ENCODE results near the gene MTHFD1L. TPM values are rescaled to one million over a fixed set of nuclear protein-coding genes. Genes with fewer than 3 reads are reported as not detected.

Gene MTHFD1L
- total and polyA plus RNA-seq, 2 donors (not counting 3 experiments of a cell fraction or from before 2014, with no cell fraction given), result 40.2 to 120 TPM

DNA sequence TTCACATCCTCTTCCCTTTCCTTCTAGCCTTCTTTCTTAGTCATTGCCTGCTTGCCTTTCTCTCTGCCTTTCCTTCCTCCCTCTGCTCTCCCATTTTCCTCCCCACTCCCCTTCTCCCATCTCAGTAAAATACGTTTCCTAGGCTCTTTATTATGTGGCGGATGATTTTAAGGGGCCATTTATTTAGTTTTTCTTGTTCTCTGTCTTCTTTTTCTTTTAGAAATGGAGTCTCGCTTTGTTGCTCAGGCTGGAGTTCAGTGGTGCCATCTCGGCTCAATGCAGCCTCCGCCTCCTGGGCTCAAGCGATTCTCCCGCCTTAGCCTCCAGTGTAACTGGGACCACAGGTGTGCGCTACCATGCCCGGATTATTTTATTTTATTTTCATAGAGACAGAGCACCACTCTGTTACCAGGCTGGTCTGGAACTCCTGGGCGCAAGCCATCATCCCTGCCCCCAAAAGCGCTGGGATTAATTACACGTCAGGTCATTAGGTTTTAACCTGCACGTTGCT lies 1.5 kb downstream of the MTHFD1L start:
- dilution Hi-C loops (cut with MboI; ENCODE audit: extremely low pct_ligation_motif_present, low sequenced_read_pairs), result no loop called here
- ChIA-PET CTCF (interaction anchor here (0.8 to 4.2 kb wide), 7 partner anchors 15 to 468 kb away, joined by 3 to 29 read pairs (median 6); no protein-coding TSS in a partner anchor), POLR2A (interaction anchor here (1.0 to 2.6 kb wide), 5 partner anchors 8 to 523 kb away, joined by 3 to 23 read pairs (median 8); no protein-coding TSS in a partner anchor)
- peak overlapping the region; percentile 90 to 93 (median 92) for H3K4me3 ChIP-seq (replicated peaks in 1 of 3; ENCODE audit: insufficient read depth in 1 of 3, low read depth in 1 of 3, low read length in 3 of 3)
- no peaks in the 10 kb centered on the region for H3K9me3 ChIP-seq (replicated peaks; ENCODE audit: control insufficient read depth, insufficient read depth, low read length)
- TF ChIP-seq FOS (IDR thresholded peaks at IDR 0.05; ENCODE audit: borderline replicate concordance, insufficient read depth, low read length) (peak; percentile 15), MYC (IDR thresholded peaks at IDR 0.05; ENCODE audit: low read depth, low read length) (no peak), JUN (IDR thresholded peaks at IDR 0.05; ENCODE audit: borderline replicate concordance, insufficient read depth, insufficient read length, low read depth) (no peak), MAX (IDR thresholded peaks at IDR 0.05; ENCODE audit: insufficient read depth, insufficient read length) (no peak), EZH2 (IDR thresholded peaks at IDR 0.05; ENCODE audit: borderline replicate concordance, low read depth, low read length, severe bottlenecking) (no peak)
- H4K20me1 ChIP-seq (replicated peaks; ENCODE audit: control insufficient read depth, extremely low read depth, insufficient read depth, low read length), result no peaks in the 10 kb centered on the region
- intact Hi-C loops (cut with micrococcal nuclease), result loop anchor here (1.0 to 2.0 kb wide), 4 partner anchors 15 to 585 kb away; partner anchors contain the start of gene RMND1
- no peak for DNase-seq (ENCODE audit: low read depth, low spot score)
- H2AFZ ChIP-seq (ENCODE audit: low read depth, low read length), result no peak overlapping the region
- H3K9me1 ChIP-seq (replicated peaks; ENCODE audit: control insufficient read depth, extremely low read depth, insufficient read depth, low read length), result no peaks in the 10 kb centered on the region
- peak overlapping the region; percentile 93 for H3K27ac ChIP-seq (ENCODE audit: insufficient read depth, low read depth, low read length)
- no peaks in the 10 kb centered on the region for H3K36me3 ChIP-seq (ENCODE audit: control insufficient read depth in 2 of 2, extremely low read depth in 1 of 2, insufficient read depth in 2 of 2, low read length in 2 of 2)
- no peaks in the 10 kb centered on the region for H3K27me3 ChIP-seq (ENCODE audit: control insufficient read depth in 2 of 2, insufficient read depth in 2 of 2, low read length in 2 of 2)
- BruUV-seq (replicated peaks), result TSS peak; percentile 56
- H3K4me2 ChIP-seq (ENCODE audit: insufficient read depth, low read length), result peak overlapping the region; percentile 83
- peaks cover 50% of the 10 kb centered on the region for H3K79me2 ChIP-seq (ENCODE audit: control insufficient read depth, insufficient read depth, low read length)
- H3K4me1 ChIP-seq (ENCODE audit: control insufficient read depth, extremely low read depth, insufficient read depth, low read length), result peaks cover 25% of the 10 kb centered on the region
- FAIRE-seq, result peak; percentile 38
- peak overlapping the region; percentile 99 for H3K9ac ChIP-seq (replicated peaks; ENCODE audit: extremely low read depth, insufficient read depth, low read length)

- Histone ChIP-seq H3K9me1 (replicated peaks; ENCODE audit: control insufficient read depth, extremely low read depth, insufficient read depth, low read length) (no peaks in the 10 kb centered on the region), H3K36me3 (ENCODE audit: control insufficient read depth in 2 of 2, extremely low read depth in 1 of 2, insufficient read depth in 2 of 2, low read length in 2 of 2) (no peaks in the 10 kb centered on the region), H3K27me3 (ENCODE audit: control insufficient read depth in 2 of 2, insufficient read depth in 2 of 2, low read length in 2 of 2) (no peaks in the 10 kb centered on the region), H3K79me2 (ENCODE audit: control insufficient read depth, insufficient read depth, low read length) (peaks cover 67% of the 10 kb centered on the region), H3K4me1 (ENCODE audit: control insufficient read depth, extremely low read depth, insufficient read depth, low read length) (peaks cover 18% of the 10 kb centered on the region), H3K4me2 (ENCODE audit: insufficient read depth, low read length) (no peak overlapping the region), H3K27ac (ENCODE audit: insufficient read depth, low read depth, low read length) (no peak overlapping the region), H3K9me3 (replicated peaks; ENCODE audit: control insufficient read depth, insufficient read depth, low read length) (no peaks in the 10 kb centered on the region), H2AFZ (ENCODE audit: low read depth, low read length) (no peak overlapping the region), H4K20me1 (replicated peaks; ENCODE audit: control insufficient read depth, extremely low read depth, insufficient read depth, low read length) (no peaks in the 10 kb centered on the region), H3K9ac (replicated peaks; ENCODE audit: extremely low read depth, insufficient read depth, low read length) (no peak overlapping the region), H3K4me3 (replicated peaks in 1 of 3; ENCODE audit: insufficient read depth in 1 of 3, low read depth in 1 of 3, low read length in 3 of 3) (no peak overlapping the region)
- no peak for DNase-seq (ENCODE audit: low read depth, low spot score)
- BruUV-seq (replicated peaks), result no TSS peak
- ChIA-PET CTCF (interaction anchor here (1.7 to 2.1 kb wide), 2 partner anchors 13 to 51 kb away, joined by 6 to 7 read pairs; no protein-coding TSS in a partner anchor), POLR2A (no interaction called here)
- TF ChIP-seq FOS (IDR thresholded peaks at IDR 0.05; ENCODE audit: borderline replicate concordance, insufficient read depth, low read length) (no peak), MYC (IDR thresholded peaks at IDR 0.05; ENCODE audit: low read depth, low read length) (no peak), GATA2 (IDR thresholded peaks at IDR 0.05; ENCODE audit: insufficient read depth, insufficient read length, low read depth, low read length) (no peak), EZH2 (IDR thresholded peaks at IDR 0.05; ENCODE audit: borderline replicate concordance, low read depth, low read length, severe bottlenecking) (no peak), POLR2A (IDR thresholded peaks at IDR 0.05; ENCODE audit: low read depth, low read length) (no peak), JUN (IDR thresholded peaks at IDR 0.05; ENCODE audit: borderline replicate concordance, insufficient read depth, insufficient read length, low read depth) (no peak), POLR2AphosphoS5 (IDR thresholded peaks at IDR 0.05; ENCODE audit: insufficient read depth, low read depth, low read length) (no peak)
- TF ChIP-seq, protein P1, sequence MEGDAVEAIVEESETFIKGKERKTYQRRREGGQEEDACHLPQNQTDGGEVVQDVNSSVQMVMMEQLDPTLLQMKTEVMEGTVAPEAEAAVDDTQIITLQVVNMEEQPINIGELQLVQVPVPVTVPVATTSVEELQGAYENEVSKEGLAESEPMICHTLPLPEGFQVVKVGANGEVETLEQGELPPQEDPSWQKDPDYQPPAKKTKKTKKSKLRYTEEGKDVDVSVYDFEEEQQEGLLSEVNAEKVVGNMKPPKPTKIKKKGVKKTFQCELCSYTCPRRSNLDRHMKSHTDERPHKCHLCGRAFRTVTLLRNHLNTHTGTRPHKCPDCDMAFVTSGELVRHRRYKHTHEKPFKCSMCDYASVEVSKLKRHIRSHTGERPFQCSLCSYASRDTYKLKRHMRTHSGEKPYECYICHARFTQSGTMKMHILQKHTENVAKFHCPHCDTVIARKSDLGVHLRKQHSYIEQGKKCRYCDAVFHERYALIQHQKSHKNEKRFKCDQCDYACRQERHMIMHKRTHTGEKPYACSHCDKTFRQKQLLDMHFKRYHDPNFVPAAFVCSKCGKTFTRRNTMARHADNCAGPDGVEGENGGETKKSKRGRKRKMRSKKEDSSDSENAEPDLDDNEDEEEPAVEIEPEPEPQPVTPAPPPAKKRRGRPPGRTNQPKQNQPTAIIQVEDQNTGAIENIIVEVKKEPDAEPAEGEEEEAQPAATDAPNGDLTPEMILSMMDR (IDR thresholded peaks at IDR 0.05; ENCODE audit: extremely low read depth in 1 of 2, insufficient read depth in 1 of 2, low read depth in 1 of 2, low read length in 2 of 2), result no peak
- dilution Hi-C loops (cut with MboI; ENCODE audit: extremely low pct_ligation_motif_present, low sequenced_read_pairs) (no loop called here), intact Hi-C loops (cut with micrococcal nuclease) (no loop called here)
- FAIRE-seq, result no peak
Measured at GRCh38 chr6:150868759-150869158, 3.3 kb downstream of the MTHFD1L start.
